ENCODE data around the gene PRKAR1B.

DNA sequence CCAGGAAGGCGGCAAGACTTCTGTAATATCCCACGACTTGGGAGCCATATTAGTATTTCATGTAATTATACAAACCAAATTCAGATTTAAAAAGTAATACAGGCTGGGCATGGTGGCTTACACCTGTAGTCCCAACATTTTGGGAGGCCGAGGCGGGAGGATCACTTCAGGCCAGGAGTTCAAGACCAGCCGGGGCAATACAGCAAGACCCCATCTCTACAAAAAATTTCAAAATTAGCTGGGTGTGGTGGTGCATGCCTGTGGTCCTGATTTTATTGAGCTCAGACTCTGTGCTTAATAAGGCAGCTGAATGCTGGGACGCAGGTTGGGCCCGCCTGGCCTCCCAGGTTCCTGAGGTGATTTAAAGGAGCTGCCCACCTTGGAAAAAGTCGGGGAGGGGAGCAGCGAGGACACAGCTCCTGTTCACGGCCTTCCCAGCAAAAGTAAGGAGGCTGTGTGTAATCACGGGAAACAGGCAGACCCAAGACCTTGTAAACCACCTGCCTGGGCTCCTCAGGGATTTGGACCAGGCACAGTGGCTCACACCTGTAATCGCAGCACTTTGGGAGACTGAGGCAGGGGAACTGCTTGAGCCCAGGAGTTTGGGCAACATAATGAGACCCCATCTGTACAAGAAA, 93.6 kb downstream of the PRKAR1B start:
- TF ChIP-seq, protein P1, sequence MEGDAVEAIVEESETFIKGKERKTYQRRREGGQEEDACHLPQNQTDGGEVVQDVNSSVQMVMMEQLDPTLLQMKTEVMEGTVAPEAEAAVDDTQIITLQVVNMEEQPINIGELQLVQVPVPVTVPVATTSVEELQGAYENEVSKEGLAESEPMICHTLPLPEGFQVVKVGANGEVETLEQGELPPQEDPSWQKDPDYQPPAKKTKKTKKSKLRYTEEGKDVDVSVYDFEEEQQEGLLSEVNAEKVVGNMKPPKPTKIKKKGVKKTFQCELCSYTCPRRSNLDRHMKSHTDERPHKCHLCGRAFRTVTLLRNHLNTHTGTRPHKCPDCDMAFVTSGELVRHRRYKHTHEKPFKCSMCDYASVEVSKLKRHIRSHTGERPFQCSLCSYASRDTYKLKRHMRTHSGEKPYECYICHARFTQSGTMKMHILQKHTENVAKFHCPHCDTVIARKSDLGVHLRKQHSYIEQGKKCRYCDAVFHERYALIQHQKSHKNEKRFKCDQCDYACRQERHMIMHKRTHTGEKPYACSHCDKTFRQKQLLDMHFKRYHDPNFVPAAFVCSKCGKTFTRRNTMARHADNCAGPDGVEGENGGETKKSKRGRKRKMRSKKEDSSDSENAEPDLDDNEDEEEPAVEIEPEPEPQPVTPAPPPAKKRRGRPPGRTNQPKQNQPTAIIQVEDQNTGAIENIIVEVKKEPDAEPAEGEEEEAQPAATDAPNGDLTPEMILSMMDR (IDR thresholded peaks at IDR 0.05): no peak
- TF ChIP-seq POLR2A (IDR thresholded peaks at IDR 0.05): no peak
- no peak for TF ChIP-seq POLR2AphosphoS5 (IDR thresholded peaks at IDR 0.05)

All from stomach (tissue), 4 donors.